ENCODE results near the gene TLE2.
"Not testable (repeated sequence)": the region's sequence is repeated elsewhere in the genome, so short reads cannot be mapped to it uniquely, and the experiment has no call there.

The TLE2 gene

DNA sequence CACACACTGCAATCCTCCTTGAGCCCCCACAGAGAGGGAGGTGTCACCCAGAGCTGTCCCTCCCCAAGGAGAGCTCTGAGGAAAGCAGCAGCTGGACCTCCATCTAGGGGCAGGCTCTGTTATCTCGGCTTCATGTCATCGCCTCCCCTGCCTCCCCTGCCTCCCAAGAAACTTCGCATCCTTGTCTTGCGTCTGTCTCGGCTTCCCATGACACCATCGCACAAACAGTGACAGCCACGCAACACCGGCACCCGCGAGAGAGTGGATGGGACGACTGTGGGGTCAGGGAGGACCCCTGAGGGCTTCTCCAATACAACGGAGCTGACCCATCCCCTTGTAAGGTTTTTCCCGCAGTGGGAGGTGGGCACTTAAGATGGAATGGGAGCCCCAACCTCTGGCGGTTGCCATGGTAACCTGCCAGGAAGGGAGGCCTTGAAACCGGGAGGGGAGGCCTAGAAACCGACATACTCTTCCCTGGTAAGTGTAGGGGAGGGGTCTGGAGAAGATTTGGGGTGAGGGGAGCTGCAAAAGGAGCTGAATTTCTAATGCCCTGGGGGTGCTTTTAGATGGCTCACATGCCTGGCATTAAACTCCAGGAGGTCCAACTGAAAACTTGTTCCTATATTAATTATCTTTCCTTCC is 16.3 kb downstream of the TLE2 start:
- DNase-seq (ENCODE audit: low read depth), result no peak

DNA sequence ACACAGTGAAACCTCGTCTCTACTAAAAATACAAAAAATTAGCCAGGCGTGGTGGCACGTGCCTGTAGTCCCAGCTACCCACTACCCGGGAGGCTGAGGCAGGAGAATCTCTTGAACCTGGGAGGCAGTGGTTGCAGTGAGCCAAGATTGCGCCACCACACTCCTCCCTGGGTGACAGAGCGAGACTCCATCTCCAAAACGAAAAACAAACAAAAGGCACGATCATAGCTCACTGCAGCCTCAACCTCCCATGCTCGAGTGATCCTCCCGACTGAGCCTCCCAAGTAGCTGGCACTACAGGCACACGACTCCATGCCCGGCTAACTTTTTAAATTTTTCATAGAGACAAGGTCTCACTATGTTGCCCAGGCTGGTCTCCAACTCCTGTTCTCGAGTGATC is 17.0 kb downstream of the TLE2 start:
- DNase-seq (ENCODE audit: low read depth), result not testable (repeated sequence)

DNA sequence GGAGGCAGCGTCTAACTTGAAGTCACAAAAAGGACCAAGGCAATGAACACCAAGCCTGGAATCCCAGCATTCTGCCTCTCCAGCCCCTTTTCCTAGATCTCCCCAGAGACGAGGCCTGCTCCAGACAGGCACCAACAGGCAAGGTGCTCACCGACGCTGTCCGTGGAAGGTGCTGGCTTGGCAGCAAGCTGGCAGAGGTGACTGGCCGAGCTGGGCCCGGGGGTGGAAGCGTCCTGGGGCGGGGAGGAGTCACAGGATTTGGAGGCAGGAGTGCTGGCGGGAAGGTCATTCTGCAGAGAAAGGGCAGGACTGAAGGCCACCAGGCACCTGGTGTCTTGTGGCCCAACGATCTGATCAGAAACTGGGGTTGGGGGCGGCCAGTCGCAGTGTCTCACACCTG is 18.2 kb downstream of the TLE2 start:
- no peak for DNase-seq (ENCODE audit: low read depth)

DNA sequence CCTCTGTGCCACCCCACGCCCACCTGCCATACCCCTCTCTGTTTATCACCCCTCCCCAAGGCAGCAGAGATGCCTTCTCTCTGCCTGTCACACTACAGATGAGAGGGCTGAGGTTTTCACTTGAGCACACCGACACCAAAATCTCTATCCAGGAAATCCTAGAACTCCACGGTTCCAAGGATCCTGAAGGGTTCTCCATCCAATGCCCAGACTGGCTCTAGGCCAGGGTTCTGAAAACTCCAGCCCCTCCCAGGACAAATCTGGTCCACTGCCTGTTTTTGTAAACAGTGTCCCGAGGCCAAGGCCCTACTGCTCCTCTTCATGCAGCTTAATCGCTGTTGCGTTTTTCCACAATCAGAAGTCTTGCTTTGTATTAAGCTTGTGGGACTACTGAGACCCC is 20.1 kb downstream of the TLE2 start:
- DNase-seq (ENCODE audit: low read depth), result no peak

DNA sequence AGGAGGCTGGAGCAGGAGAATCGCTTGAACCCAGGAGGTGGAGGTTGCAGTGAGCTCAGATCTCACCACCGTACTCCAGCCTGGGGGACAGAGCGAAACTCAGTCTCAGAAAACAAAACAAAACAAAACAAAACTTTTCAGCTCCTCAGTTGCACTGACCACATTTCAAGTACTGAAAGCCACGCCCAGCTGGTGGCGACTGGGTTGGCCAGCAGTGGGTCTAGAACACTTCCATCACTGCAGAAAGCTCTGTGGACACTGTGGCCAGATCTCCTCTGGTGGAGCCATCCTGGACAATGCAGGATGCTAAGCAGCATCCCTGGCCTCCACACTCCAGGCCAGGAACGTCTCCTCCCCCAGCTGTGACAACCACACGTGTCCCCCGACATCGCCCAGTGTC is 21.1 kb downstream of the TLE2 start:
- no peak for DNase-seq (ENCODE audit: low read depth)

DNA sequence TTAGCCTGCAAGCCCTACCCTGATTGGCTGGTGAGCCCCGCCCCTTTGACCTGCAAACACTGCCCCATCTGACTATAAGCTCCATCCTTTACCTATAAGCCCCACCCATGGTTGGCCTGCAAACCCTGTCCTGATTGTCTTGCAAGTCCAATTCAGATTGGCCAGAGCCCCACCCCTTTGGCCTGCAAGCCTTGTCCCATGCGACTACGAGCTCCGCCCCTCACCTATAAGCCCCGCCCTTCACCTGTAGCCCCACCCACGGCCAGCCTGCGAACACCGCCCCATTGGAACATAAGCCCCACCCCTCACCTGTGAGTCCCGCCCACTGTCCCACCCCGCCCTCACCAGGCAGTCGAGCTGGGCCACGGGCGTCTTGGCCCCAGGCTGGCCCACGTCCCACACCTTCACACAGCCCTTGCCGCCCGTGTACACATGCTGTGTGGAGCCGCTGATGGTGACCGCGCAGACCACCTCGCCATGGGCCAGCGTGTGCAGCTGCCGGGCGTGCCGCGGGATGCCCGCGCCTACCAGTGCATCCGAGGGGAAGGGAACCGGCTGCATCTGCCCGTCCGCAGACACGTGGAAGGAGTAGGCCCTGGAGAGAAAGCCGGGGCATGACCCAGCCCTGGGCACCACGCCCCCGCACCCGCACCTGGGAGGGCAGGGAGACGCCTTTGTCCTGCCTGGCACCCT is 22.9 kb downstream of the TLE2 start:
- no peak for DNase-seq (ENCODE audit: low read depth)

DNA sequence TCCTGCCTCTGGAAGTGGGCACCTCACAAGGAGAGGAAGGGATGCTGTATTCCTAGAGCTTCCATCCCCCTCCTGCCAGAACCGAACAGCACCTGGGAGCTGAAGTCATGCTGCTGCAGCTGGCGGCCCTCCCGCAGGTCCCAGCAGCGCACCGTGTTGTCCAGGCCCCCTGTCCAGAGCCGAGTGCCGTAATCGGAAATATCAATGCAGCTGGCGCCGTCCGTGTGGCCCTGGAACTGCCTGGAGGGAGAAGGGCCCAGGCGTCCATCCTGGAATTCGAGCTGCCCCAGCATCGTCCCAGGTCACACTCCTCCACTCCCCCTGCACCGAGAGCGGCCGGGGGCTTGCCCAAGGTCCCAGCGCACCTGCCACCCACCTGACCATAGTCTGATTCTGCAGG is 23.7 kb downstream of the TLE2 start:
- DNase-seq (ENCODE audit: low read depth), result no peak

DNA sequence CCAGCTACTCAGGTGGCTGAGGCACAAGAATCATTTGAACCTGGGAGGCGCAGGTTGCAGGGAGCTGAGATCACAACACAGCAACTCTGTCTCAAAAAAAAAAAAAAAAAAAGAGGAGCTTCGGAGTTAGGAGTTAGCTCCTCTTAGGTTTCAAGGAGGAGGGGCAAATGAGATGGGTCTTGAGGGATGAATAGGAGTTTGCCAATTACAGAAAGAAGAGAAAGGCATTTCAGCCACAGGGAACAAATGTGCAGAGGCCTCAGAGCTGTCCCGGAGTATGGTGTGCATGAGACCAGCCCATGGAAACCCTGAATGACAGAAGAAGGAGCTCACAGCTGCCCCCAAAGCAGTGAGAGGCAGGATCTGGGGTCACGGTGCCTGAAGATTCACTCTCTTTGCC is 24.6 kb downstream of the TLE2 start:
- no peak for DNase-seq (ENCODE audit: low read depth)

DNA sequence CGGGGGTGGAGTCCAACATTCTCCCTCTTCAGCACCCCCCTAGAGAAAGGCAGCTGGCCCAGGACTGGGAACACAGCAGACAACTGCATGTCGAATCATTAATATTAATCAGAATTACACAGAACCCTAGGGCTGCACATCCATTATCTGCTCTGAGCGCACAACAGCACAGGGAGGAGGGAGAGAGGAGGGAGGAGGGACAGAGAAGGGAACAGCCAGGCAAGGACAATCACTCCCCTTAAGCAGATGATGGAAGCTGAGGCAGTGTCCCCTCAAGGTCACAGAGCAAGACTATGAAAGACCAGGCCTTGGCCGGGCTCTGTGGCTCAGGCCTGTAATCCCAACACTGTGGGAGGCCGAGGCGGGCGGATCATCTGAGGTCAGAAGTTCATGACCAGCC is 26.0 kb downstream of the TLE2 start:
- DNase-seq (ENCODE audit: low read depth), result no peak

DNA sequence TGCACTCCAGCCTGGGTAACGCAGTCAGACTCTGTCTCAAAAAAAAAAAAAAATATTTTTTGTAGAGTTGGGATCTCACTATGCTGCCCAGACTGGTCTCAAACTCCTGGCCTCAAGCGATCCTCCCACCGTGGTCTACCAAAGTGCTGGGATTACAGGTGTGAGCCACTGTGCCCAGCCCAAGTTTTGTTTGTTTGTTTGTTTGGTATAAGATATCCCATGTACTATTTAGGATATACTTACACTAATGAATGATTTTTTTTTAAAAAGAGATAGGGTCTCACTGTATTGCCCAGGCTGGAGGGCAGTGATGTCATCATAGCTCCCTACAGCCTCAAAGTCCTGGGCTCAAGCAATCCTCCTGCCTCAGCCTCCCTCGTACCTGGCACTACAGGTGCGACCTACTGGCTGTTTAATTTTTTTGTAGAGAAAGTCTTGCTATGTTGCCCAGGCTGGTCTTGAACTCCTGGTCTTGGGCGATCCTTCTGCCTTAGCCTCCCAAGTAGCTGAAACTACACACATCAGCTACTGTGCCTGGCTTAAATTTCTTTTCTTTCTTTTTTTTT is 27.8 kb downstream of the TLE2 start:
- DNase-seq (ENCODE audit: low read depth), result no peak

DNA sequence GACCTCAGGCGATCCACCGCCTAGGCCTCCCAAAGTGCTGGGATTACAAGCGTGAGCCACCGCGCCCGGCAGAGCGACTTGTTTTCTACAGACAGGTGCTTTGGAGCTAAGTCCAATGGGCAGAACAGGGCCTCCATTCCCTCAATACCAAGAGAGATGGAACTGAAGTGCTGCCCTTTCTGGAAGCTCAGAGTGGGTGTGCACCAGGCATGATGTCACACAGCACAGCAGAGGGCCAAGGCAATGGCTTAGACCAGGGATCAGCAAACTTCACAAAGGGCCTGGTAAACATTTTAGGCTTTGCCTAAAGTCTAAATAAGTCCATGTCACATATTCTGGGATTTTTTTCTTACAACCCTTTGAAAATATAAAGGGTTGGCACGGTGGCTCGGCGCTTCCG is 30.4 kb downstream of the TLE2 start:
- DNase-seq (ENCODE audit: low read depth), result no peak

DNA sequence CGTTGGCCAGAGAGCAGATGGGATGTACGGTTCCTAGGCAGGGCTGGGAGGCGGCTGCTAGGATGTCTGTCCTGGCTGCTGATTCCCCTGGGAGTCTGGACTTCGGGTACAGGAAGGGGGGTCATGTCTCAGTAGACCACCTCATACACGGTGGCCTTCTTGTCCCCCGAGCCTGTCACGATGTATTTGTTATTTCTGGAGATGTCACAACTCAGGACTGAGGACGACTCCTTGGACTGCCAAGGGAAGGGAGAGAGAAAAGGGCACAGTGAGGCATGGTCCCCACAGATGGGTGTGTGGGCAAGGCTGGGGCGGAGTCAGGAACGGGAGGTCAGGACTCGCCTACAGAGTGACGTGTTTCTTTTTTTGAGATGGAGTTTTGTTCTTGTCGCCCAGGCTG is 31.4 kb downstream of the TLE2 start:
- no peak for DNase-seq (ENCODE audit: low read depth)

DNA sequence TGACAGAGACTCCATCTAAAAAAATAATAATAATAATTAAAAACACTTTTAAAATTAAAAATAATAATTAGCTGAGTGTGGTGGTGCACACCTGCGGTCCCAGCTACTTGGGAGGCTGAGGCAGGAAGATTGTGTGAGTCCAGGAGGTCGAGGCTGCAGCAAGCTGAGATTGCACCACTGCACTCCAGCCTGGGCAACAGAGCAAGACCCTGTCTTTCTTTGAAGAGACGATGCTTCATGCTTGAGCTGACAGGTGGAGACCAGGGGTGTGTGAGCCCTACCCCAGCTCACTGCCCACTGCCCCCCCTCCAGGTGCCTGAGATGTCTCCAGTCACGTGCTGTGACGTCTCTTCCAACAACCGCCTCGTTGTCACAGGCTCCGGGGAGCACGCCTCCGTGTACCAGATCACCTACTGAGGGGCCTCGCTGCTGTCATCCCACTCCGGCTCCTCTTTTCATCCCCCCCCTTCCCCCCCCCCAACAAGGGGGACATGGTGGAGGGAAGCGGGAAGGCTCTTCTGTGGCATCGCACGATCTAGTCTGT is 34.4 kb downstream of the TLE2 start:
- no peak for DNase-seq (ENCODE audit: low read depth)

DNA sequence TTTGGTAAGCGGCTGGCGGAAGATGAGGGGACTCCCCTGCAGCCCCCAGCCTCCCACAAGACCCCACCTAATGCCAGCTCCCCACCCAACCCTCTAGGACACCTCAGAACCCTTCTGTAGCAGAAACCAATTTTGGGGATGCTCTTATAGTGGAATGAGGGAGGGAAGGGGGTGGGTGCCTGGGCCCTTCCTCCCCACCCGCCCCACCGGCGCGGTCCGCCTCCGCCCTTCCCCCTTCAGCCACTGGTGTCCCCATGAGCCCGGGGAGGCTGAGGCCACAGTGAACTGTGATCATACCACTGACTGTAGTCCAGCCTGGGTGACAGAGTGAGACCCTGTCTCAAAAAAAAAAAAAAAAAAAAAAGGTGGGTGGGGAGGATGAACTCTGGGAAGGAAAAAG is 35.5 kb downstream of the TLE2 start:
- DNase-seq (ENCODE audit: low read depth), result no peak

DNA sequence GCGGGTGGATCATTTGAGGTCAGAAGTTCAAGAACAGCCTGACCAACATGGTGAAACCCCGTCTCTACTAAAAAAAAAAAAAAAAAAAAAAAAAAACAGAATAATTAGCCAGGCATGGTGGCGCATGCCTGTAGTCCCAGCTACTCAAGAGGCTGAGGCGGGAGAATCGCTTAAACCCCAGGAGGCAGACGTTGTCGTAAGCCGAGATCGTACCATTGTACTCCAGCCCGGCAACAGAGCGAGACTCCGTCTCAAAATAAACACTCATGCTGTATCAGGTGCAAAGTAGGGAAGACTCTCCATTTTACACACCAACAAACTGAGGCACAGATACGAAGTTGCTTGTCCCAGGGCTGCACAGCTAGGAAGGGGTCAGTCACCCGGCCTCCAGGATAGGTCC is 36.1 kb downstream of the TLE2 start:
- no peak for DNase-seq (ENCODE audit: low read depth)

DNA sequence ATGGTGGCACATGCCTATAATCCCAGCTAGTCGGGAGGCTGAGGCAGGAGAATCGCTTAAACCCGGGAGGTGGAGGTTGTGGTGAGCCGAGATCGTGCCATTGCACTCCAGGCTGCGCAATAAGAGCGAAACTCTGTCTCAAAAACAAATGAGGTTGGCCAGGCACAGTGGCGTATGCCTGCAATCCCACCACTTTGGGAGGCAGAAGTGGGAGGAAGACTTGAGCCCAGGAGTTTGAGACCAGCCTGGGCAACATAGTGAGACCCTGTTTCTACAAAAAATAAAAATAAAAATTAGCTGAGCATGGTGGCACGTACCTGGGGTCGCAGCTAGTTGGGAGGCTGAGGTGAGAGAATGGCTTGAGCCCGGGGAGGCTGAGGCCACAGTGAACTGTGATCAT is 36.7 kb downstream of the TLE2 start:
- not testable (repeated sequence) for DNase-seq (ENCODE audit: low read depth)

DNA sequence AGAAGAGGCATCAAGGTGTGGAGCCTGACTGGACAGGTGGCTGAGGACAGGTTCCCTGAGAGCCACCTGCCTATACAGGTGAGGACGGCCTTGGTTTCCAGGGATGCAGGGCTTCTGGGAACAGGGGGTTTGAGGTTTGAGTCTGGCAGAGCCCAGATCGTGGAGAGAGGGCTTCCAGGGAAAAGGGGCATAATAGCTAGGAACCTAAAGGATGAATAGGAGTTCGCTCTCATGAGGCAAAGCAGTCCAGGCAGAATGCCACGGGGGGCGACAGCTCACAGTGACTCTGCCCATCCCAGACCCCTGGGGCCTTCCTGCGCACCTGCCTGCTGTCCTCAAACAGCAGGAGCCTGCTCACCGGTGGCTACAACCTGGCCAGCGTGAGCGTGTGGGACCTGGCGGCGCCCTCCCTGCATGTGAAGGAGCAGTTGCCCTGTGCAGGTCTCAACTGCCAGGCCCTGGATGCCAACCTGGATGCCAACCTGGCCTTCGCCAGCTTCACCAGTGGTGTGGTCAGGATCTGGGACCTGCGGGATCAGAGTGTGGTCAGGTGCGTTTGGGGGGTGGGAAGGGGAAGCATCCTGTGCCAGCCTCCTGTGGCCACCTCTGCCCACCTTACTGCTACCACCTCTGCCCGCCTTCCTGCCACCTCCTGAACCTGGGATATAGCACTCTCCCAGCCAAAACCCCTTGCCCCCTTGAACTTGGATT is 39.7 kb downstream of the TLE2 start:
- DNase-seq (ENCODE audit: low read depth), result no peak

DNA sequence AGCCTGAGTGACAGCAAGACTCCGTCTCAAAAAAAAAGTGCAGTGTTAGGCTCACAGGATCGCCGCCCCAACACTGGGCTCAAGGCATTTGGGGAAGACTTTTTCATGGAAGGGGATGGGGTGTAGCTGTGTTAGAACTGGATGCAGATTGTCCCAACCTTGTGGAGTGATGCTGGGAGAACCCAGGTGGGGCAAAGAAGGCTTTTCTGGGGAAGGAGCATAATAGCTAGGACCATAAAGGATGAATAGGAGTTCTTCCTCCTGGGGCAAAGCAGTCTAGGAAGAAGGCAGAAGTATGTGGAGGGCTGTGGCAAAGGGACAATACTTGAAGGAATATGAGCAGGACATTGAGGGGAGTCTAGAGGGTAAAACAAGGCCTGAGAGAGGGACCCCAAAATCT is 40.5 kb downstream of the TLE2 start:
- no peak for DNase-seq (ENCODE audit: low read depth)

DNA sequence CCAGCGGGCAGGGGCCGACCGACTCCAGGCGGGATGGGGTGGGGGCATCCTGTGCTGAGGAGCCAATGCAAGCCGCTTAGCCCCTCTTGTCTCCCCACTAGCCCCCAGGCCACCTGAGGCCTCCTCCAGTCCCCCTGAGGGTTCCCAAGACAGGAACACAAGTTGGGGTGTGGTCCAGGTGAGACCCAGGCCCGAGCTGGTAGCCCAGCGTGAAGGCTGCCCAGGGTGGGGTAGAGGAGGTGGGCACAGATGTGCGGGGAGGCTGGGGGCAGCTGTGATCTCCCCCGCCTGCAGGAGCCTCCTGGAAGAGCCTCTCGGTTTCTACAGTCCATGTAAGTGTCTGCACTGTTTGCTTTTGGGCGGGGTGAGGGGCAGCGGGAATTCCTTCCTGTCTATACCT is 41.3 kb downstream of the TLE2 start:
- no peak for DNase-seq (ENCODE audit: low read depth)

DNA sequence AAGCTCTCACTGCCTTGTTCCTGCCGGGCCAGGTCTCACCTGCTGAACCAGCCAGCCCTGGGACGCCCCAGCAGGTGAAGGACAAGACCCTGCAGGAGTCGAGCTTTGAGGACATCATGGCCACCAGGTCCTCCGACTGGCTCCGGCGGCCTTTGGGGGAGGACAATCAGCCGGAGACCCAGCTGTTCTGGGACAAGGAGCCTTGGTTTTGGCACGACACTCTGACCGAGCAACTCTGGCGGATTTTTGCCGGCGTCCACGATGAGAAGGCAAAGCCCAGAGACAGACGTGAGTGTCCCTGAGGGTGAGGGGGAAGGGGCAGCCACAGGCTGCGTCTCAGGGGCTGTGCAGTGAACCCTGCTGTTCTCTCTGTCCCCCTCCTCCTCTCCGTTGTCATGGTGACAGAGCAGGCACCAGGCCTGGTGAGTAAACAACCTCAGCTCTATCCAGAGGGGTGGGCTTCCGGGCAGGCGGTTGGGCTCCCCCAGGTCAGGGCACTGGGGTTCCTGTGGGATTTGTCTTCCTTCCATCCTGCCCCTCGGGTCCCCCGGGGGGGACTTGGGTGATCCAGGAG is 42.0 kb downstream of the TLE2 start:
- no peak for DNase-seq (ENCODE audit: low read depth)

DNA sequence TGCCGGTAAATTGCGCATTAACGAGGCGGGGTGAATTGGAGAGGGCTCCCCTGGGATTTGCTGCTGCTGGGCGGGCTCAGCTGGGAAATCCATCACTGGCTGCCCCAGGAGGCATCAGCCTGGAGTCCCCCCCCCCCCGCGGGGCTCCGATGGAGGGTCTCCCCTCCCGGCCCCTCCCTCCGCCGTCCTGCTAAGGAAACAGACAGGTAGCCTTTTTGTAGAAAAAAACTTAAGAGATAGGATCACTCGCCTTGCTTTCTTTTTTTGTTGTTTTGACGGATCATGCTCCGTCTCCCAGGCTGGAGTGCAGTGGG is 44.9 kb downstream of the TLE2 start:
- no peak for DNase-seq (ENCODE audit: low read depth)

DNA sequence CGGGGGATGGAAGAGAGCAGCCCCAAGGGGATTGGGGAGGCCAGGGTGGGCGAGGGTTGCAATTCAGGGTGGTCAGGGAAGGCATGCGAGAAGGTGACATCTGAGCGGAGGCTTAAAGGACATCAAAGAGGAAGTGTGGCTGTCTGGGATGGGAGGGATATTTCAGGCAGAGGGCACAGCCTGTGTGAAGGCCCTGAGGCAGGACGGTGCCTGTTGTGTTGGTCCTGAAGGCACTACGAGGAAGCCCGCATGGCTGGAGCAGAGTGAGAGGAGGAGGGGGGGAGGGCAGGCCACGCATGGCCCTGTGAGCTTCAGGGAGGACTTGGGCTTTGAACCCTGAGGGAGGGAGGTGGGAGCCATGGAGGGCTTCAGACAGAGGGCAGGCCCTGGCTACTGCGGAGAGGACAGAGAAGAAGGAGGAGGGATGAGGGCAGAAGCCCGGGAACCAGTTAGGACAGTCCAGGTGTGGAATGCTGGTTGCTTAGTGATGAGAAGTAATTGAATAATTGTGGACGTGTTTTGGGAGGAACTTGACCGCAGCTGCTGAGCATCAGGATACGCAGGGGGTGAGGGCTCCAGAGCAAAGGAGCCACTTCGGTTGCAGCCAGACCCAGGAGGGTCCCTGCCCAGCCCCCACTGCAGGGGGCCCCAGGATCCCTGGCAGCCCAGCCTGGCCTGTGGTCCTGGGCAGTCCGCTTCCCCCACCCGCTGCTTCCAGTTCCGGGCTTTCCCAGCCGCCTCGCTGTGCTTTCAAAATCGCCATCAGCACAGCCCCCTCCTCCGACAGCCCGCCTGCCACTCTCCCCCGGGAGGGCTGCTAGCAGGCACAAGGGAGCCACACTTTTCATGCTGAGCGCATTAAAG is 45.5 kb downstream of the TLE2 start:
- no peak for DNase-seq (ENCODE audit: low read depth)

All from stimulated activated CD8-positive, alpha-beta memory T cell treated with anti-CD3 and anti-CD28 coated beads, Interleukin-15, amount 100 ng/mL, for 24 hours (primary cell).